Vagina (tissue), 2 donors: Measurements from ENCODE around the gene CLDN25.

Experiments
- CTCF ChIP-seq, 3 experiments: fragments of 450-650 bp in 2 of 3; fragments of 200-600 bp in 1 of 3; sonication (generic) in 1 of 3; IDR thresholded peaks; one replicate each; pipeline ENCODE4 v1.5.1; 2017 to 2019; ENCODE audit warnings: antibody characterized with exemption in 3 of 3, mild to moderate bottlenecking in 2 of 3, moderate library complexity in 2 of 3
- POLR2A ChIP-seq, 2 donors: fragments of 450-650 bp; IDR thresholded peaks; one replicate each; pipeline ENCODE4 v1.6.1; 2017; ENCODE audit warnings: antibody characterized with exemption in 2 of 2, mild to moderate bottlenecking in 2 of 2, moderate library complexity in 2 of 2

- TF ChIP-seq POLR2A (IDR thresholded peaks at IDR 0.05) (no peak), CTCF (IDR thresholded peaks at IDR 0.05) (no peak)
These were observed 43.3 kb upstream of the CLDN25 start for GRCh38 chr11:113736323-113736722.
